Measurements from ENCODE around the gene PASK.

PASK gene

GRCh38 chr2:241118737-241119505 is 30.4 kb downstream of the PASK start:
- in situ Hi-C loops (cut with HindIII; ENCODE audit: low sequenced_read_pairs), result no loop called here
- H3K4me3 ChIP-seq (ENCODE audit: low read depth, low read length), result no peak overlapping the region
- no peak for DNase-seq (ENCODE audit: low read depth)
- TF ChIP-seq, protein P1, sequence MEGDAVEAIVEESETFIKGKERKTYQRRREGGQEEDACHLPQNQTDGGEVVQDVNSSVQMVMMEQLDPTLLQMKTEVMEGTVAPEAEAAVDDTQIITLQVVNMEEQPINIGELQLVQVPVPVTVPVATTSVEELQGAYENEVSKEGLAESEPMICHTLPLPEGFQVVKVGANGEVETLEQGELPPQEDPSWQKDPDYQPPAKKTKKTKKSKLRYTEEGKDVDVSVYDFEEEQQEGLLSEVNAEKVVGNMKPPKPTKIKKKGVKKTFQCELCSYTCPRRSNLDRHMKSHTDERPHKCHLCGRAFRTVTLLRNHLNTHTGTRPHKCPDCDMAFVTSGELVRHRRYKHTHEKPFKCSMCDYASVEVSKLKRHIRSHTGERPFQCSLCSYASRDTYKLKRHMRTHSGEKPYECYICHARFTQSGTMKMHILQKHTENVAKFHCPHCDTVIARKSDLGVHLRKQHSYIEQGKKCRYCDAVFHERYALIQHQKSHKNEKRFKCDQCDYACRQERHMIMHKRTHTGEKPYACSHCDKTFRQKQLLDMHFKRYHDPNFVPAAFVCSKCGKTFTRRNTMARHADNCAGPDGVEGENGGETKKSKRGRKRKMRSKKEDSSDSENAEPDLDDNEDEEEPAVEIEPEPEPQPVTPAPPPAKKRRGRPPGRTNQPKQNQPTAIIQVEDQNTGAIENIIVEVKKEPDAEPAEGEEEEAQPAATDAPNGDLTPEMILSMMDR (IDR thresholded peaks at IDR 0.05; ENCODE audit: low read depth, low read length, missing control alignments), result no peak

DNA sequence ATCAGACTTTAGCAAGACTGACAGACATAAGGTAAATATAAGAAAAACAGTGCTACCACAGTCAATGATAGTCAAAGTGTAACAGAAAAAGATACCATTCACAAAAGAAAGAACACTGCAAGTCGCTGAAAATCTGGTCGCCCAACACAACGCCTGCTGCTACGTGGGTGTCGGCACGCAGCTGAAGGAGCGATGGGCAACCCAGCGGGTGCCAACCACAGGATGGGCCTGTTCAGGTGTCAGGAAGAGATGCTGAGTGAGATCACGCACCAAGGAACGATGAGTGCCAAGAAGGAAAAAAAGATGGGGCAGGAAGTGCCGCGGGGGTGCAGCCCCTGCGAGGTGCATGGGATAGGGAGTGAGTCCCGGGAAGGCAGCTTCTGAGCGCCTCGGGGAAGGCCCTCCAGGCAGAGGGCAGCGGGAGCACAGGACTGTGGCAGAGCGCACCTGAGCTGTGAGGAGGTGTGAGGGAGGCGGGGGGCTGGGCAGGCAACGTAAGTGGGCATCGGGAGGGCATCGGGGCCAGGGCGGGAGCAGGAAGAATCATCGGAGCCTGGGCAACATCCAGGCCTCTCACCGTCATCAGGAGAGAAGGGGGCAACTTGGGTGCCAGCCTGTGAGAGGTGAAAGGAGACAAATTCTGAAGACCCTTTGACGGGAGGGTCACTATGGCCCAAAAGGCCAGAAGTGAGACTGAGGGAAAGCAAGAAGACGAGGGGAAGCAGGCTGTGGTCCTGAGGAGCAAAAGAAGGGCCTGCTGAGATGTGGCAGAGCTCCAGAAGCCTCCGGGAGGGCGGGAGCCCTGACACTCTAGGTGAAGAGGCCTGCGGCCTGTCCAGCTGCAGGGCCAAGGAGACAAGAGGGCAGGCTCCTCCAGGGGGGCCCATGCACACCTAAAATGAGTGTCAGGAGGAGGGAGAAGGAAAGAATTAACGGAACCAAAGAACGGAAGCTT is 32.4 kb downstream of the PASK start:
- in situ Hi-C loops (cut with HindIII; ENCODE audit: low sequenced_read_pairs), result no loop called here
- TF ChIP-seq, protein P1 (IDR thresholded peaks at IDR 0.05; ENCODE audit: low read depth, low read length, missing control alignments), result no peak
- no peak for DNase-seq (ENCODE audit: low read depth)
- H3K4me3 ChIP-seq (ENCODE audit: low read depth, low read length), result no peak overlapping the region

GRCh38 chr2:241115361-241115760 is 33.9 kb downstream of the PASK start:
- H3K4me3 ChIP-seq (ENCODE audit: low read depth, low read length), result no peak overlapping the region
- TF ChIP-seq, protein P1 (IDR thresholded peaks at IDR 0.05; ENCODE audit: low read depth, low read length, missing control alignments), result no peak
- in situ Hi-C loops (cut with HindIII; ENCODE audit: low sequenced_read_pairs), result no loop called here
- no peak for DNase-seq (ENCODE audit: low read depth)

DNA sequence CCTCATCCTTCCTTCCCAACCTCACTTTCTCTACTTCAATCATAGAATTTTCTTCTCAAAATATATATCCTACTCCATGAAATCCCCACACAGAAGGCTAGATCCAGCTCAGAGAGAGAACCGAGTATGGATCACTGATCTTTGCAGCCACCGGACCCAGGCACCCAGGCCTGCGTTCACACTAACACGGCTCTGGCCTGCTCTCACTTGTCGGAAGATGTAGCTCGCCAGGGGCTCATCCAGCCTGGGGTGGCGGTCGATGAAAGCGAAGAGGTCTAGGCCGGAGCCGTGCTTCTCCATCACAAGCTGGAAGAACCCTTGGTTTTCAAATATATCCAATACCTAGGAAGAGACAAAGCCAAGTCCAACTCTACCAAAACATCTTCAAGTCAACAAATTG is 34.4 kb downstream of the PASK start:
- H3K4me3 ChIP-seq (ENCODE audit: low read depth, low read length), result no peak overlapping the region
- in situ Hi-C loops (cut with HindIII; ENCODE audit: low sequenced_read_pairs), result no loop called here
- TF ChIP-seq, protein P1 (IDR thresholded peaks at IDR 0.05; ENCODE audit: low read depth, low read length, missing control alignments), result no peak
- DNase-seq (ENCODE audit: low read depth), result no peak

- TF ChIP-seq, protein P1 (IDR thresholded peaks at IDR 0.05; ENCODE audit: low read depth, low read length, missing control alignments), result no peak
- H3K4me3 ChIP-seq (ENCODE audit: low read depth, low read length), result no peak overlapping the region
- DNase-seq (ENCODE audit: low read depth), result no peak
- in situ Hi-C loops (cut with HindIII; ENCODE audit: low sequenced_read_pairs), result no loop called here
Observed at GRCh38 chr2:241112592-241112991, 36.7 kb downstream of the PASK start.

GRCh38 chr2:241112046-241112445 is 37.2 kb downstream of the PASK start:
- in situ Hi-C loops (cut with HindIII; ENCODE audit: low sequenced_read_pairs), result no loop called here
- no peak overlapping the region for H3K4me3 ChIP-seq (ENCODE audit: low read depth, low read length)
- TF ChIP-seq, protein P1 (IDR thresholded peaks at IDR 0.05; ENCODE audit: low read depth, low read length, missing control alignments), result no peak
- no peak for DNase-seq (ENCODE audit: low read depth)

Data from astrocyte of the cerebellum (primary cell).